ENCODE measurements around the gene ZMIZ1. TPM values are rescaled to one million over a fixed set of nuclear protein-coding genes. Genes with fewer than 3 reads are reported as not detected.

ZMIZ1 gene
- total RNA-seq, 1 experiment from 2014 or later, result 28.4 TPM

GRCh38 chr10:79082631-79083596 lies 14.1 kb downstream of the ZMIZ1 start:
- Histone ChIP-seq H3K27ac (ENCODE audit: low read depth, low read length) (no peak overlapping the region), H3K79me2 (ENCODE audit: insufficient read depth, low read length) (peaks cover 72% of the 10 kb centered on the region; the same call in 1 of the 2 replicates), H4K20me1 (ENCODE audit: insufficient read depth) (no peaks in the 10 kb centered on the region), H3K9ac (ENCODE audit: low read length) (no peak overlapping the region), H2AFZ (ENCODE audit: low read depth, low read length, poor library complexity, severe bottlenecking) (no peak overlapping the region), H3K4me2 (ENCODE audit: low read length) (peak overlapping the region; percentile 46; the same call in 1 of the 2 replicates), H3K9me2 (ENCODE audit: insufficient read depth) (no peaks in the 10 kb centered on the region), H3K9me3 (ENCODE audit: control insufficient read depth in 1 of 2, insufficient read depth in 1 of 2, low read depth in 1 of 2, low read length in 2 of 2) (no peaks in the 10 kb centered on the region), H3K36me3 (ENCODE audit: control insufficient read depth in 1 of 2, insufficient read depth in 2 of 2, low read length in 2 of 2) (no peaks in the 10 kb centered on the region), H3K27me3 (ENCODE audit: insufficient read depth, low read length) (no peaks in the 10 kb centered on the region), H3K4me3 (replicated peaks in 1 of 2; ENCODE audit: low read depth in 1 of 2, low read length in 2 of 2) (no peak overlapping the region), H3K4me1 (ENCODE audit: control insufficient read depth in 1 of 2, insufficient read depth in 2 of 2, low read length in 2 of 2) (peaks cover 56 to 68% of the 10 kb centered on the region in 2 experiments)
- CTCF ChIA-PET, result no interaction called here
- ATAC-seq (no peak), DNase-seq (ENCODE audit: low read depth, low spot score) (no peak)
- TF ChIP-seq, protein P1, sequence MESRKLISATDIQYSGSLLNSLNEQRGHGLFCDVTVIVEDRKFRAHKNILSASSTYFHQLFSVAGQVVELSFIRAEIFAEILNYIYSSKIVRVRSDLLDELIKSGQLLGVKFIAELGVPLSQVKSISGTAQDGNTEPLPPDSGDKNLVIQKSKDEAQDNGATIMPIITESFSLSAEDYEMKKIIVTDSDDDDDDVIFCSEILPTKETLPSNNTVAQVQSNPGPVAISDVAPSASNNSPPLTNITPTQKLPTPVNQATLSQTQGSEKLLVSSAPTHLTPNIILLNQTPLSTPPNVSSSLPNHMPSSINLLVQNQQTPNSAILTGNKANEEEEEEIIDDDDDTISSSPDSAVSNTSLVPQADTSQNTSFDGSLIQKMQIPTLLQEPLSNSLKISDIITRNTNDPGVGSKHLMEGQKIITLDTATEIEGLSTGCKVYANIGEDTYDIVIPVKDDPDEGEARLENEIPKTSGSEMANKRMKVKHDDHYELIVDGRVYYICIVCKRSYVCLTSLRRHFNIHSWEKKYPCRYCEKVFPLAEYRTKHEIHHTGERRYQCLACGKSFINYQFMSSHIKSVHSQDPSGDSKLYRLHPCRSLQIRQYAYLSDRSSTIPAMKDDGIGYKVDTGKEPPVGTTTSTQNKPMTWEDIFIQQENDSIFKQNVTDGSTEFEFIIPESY (IDR thresholded peaks at IDR 0.05; ENCODE audit: extremely low read depth, insufficient replicate concordance, low read length), result no peak
- TF ChIP-seq ATF3 (IDR thresholded peaks at IDR 0.05), result no peak
- TF ChIP-seq FOSL1 (IDR thresholded peaks at IDR 0.05; ENCODE audit: low read depth), result no peak
- no peak for TF ChIP-seq EZH2 (IDR thresholded peaks at IDR 0.05)
- TF ChIP-seq, protein P2, sequence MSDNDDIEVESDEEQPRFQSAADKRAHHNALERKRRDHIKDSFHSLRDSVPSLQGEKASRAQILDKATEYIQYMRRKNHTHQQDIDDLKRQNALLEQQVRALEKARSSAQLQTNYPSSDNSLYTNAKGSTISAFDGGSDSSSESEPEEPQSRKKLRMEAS (IDR thresholded peaks at IDR 0.05), result no peak
- no peak for TF ChIP-seq JUND (IDR thresholded peaks at IDR 0.05)
- no peak for TF ChIP-seq TCF7L2 (IDR thresholded peaks at IDR 0.05; ENCODE audit: borderline replicate concordance, extremely low read depth, insufficient read depth, insufficient read length)
- TF ChIP-seq ZNF274 (IDR thresholded peaks at IDR 0.05; ENCODE audit: low read depth, low read length), result no peak
- TF ChIP-seq ZFX (IDR thresholded peaks at IDR 0.05), result no peak
- no TSS peak for BruUV-seq (replicated peaks)
- intact Hi-C loops (cut with micrococcal nuclease), result loop anchor here (5.0 kb wide), 1 partner anchor 104 kb away; no protein-coding TSS in a partner anchor
- POLR2A ChIA-PET, result no interaction called here
- RAD21 ChIA-PET (ENCODE audit: low non-redundant PET in 1 of 2, low total read pairs in 2 of 2, uncharacterized antibody in 2 of 2, unreplicated experiment in 2 of 2), result no interaction called here
